H1 (cell line): ENCODE data around the gene FBXL14. TPM values are rescaled to one million over a fixed set of nuclear protein-coding genes. Genes with fewer than 3 reads are reported as not detected.
A peak's percentile ranks its signal among the peaks of the same experiment; 100 is the strongest.

Experiments
- CTCF ChIA-PET: fragments of 300-600 bp; sonication (Branson Sonifier 250); formaldehyde crosslinking; loops from one replicate; lab custom pipeline; 2021; ENCODE audit not compliant: partially characterized antibody; lab: Charles Lee
- POLR2A ChIA-PET: fragments of 300-600 bp; sonication (Branson Sonifier 250); formaldehyde crosslinking; loops from one replicate; lab custom pipeline; 2021; ENCODE audit warnings: inconsistent platforms; ENCODE audit not compliant: partially characterized antibody; lab: Charles Lee
- DNase-seq, 2 experiments: peaks; one replicate each; pipeline versions ENCODE4 v3.0.0 to v3.0.0-alpha.2; 2010 to 2022; ENCODE audit warnings: low spot score in 2 of 2, low read depth in 1 of 2, mixed read lengths in 1 of 2
- FAIRE-seq: peaks from 2 replicates; lab custom pipeline; 2011; peaks lifted over from hg19 to GRCh38; lab: Jason Lieb, UNC
- H2AFZ ChIP-seq: 2 replicates; pipeline ENCODE4 v1.8.1; 2012; ENCODE audit warnings: low read length, inconsistent platforms
- H2AK5ac ChIP-seq: 2 replicates; pipeline ENCODE4 v1.6.1; 2013; ENCODE audit warnings: low read depth, low read length
- H2BK120ac ChIP-seq: replicated peaks from 2 replicates; pipeline ENCODE3; 2013; ENCODE audit warnings: low read depth, low read length, inconsistent platforms
- H2BK12ac ChIP-seq: 2 replicates; pipeline ENCODE4 v1.6.1; 2013; ENCODE audit warnings: low read depth, low read length
- H2BK15ac ChIP-seq: 2 replicates; pipeline ENCODE4 v1.6.1; 2013; ENCODE audit warnings: low read length
- H2BK20ac ChIP-seq: 2 replicates; pipeline ENCODE4 v1.6.1; 2013; ENCODE audit warnings: low read length
- H2BK5ac ChIP-seq: 2 replicates; pipeline ENCODE4 v1.6.1; 2013; ENCODE audit warnings: low read depth, low read length
- H3K14ac ChIP-seq: 2 replicates; pipeline ENCODE4 v1.6.1; 2013; ENCODE audit warnings: inconsistent platforms; ENCODE audit not compliant: insufficient read length
- H3K18ac ChIP-seq: 2 replicates; pipeline ENCODE4 v1.6.1; 2013; ENCODE audit warnings: low read length; ENCODE audit errors: extremely low read depth
- H3K23ac ChIP-seq: 2 replicates; pipeline ENCODE4 v1.6.1; 2013; ENCODE audit warnings: inconsistent platforms; ENCODE audit not compliant: insufficient read length
- H3K23me2 ChIP-seq: 2 replicates; pipeline ENCODE4 v1.6.1; 2013; ENCODE audit warnings: low read depth, low read length
- H3K27ac ChIP-seq: 2 replicates; pipeline ENCODE4 v1.6.1; 2011; ENCODE audit warnings: low read depth, low read length, inconsistent platforms
- H3K27me3 ChIP-seq, 4 experiments: replicated peaks in 1 of 4; 1 replicate in 1 of 4; 2 replicates in 3 of 4; pipeline versions ENCODE4 v1.6.1 to v1.8.1; 2011 to 2013; ENCODE audit warnings: low read length in 3 of 4, mild to moderate bottlenecking in 3 of 4, inconsistent platforms in 2 of 4, mixed read lengths in 2 of 4, moderate library complexity in 1 of 4; ENCODE audit not compliant: control insufficient read depth in 3 of 4, insufficient read depth in 3 of 4; ENCODE audit errors: extremely low read depth in 1 of 4
- H3K36me3 ChIP-seq, 4 experiments: 2 replicates each; pipeline versions ENCODE4 v1.6.1 to v1.8.1; 2011 to 2013; ENCODE audit warnings: mild to moderate bottlenecking in 4 of 4, low read length in 3 of 4, moderate library complexity in 2 of 4, control low read depth in 1 of 4, inconsistent platforms in 1 of 4; ENCODE audit not compliant: insufficient read depth in 4 of 4, control insufficient read depth in 2 of 4
- H3K4ac ChIP-seq: replicated peaks from 2 replicates; pipeline ENCODE3; 2013; ENCODE audit warnings: low read length, low read depth, mixed read lengths, inconsistent platforms; ENCODE audit not compliant: insufficient read length
- H3K4me1 ChIP-seq, 4 experiments: replicated peaks in 1 of 4; 1 replicate in 1 of 4; 2 replicates in 3 of 4; pipeline versions ENCODE4 v1.6.1 to v1.8.1; 2011 to 2013; ENCODE audit warnings: low read length in 3 of 4, inconsistent platforms in 2 of 4, mixed read lengths in 1 of 4; ENCODE audit not compliant: insufficient read depth in 4 of 4, control insufficient read depth in 3 of 4
- H3K4me2 ChIP-seq, 2 experiments: 2 replicates each; pipeline versions ENCODE4 v1.6.1 to v1.8.1; 2011 to 2013; ENCODE audit warnings: low read depth in 2 of 2, low read length in 2 of 2, control low read depth in 1 of 2, inconsistent platforms in 1 of 2, mild to moderate bottlenecking in 1 of 2; ENCODE audit not compliant: insufficient read depth in 1 of 2
- H3K4me3 ChIP-seq, 4 experiments: fragments of 200-600, 300-600 bp in 1 of 4; sonication (generic), shearing (Covaris generic), sonication (Bioruptor Twin) in 1 of 4; 2 replicates each; pipeline versions ENCODE4 v1.5.1 to v1.8.1; 2011 to 2016; ENCODE audit warnings: low read length in 4 of 4, low read depth in 3 of 4, control low read depth in 2 of 4, inconsistent platforms in 2 of 4, mild to moderate bottlenecking in 2 of 4, mixed read lengths in 1 of 4, moderate library complexity in 1 of 4; ENCODE audit not compliant: insufficient read depth in 2 of 4; ENCODE audit errors: extremely low read depth in 1 of 4
- H3K56ac ChIP-seq: replicated peaks from 2 replicates; pipeline ENCODE3; 2013; ENCODE audit warnings: low read depth, mild to moderate bottlenecking, mixed read lengths, low read length, inconsistent platforms; ENCODE audit not compliant: insufficient read length
- H3K79me1 ChIP-seq: 2 replicates; pipeline ENCODE4 v1.6.1; 2013; ENCODE audit warnings: low read depth, low read length, control low read depth
- H3K79me2 ChIP-seq, 2 experiments: 2 replicates each; pipeline versions ENCODE4 v1.6.1 to v1.8.1; 2012 to 2013; ENCODE audit warnings: low read length in 2 of 2, mild to moderate bottlenecking in 2 of 2, inconsistent platforms in 1 of 2; ENCODE audit not compliant: insufficient read depth in 2 of 2, control insufficient read depth in 1 of 2
- H3K9ac ChIP-seq, 4 experiments: replicated peaks in 1 of 4; 1 replicate in 1 of 4; 2 replicates in 3 of 4; pipeline versions ENCODE4 v1.6.1 to v1.8.1; 2011 to 2013; ENCODE audit warnings: low read depth in 3 of 4, low read length in 3 of 4, control low read depth in 2 of 4, mild to moderate bottlenecking in 2 of 4, moderate library complexity in 2 of 4, inconsistent platforms in 1 of 4; ENCODE audit errors: extremely low read depth in 1 of 4
- H3K9me3 ChIP-seq, 2 experiments: 2 replicates each; pipeline versions ENCODE4 v1.6.1 to v1.8.1; 2012 to 2013; ENCODE audit warnings: mild to moderate bottlenecking in 2 of 2, moderate library complexity in 2 of 2, control low read depth in 1 of 2, inconsistent platforms in 1 of 2, low read depth in 1 of 2, low read length in 1 of 2, mixed read lengths in 1 of 2; ENCODE audit not compliant: insufficient read depth in 2 of 2
- H4K20me1 ChIP-seq, 2 experiments: replicated peaks in 1 of 2; 2 replicates each; pipeline versions ENCODE3 to v1.8.1; 2011 to 2013; ENCODE audit warnings: inconsistent platforms in 2 of 2, low read length in 2 of 2, mild to moderate bottlenecking in 1 of 2; ENCODE audit not compliant: insufficient read depth in 2 of 2, control insufficient read depth in 1 of 2
- H4K5ac ChIP-seq: 2 replicates; pipeline ENCODE4 v1.6.1; 2013; ENCODE audit warnings: low read length, low read depth, mixed read lengths, inconsistent platforms; ENCODE audit not compliant: insufficient read length
- H4K8ac ChIP-seq: 2 replicates; pipeline ENCODE4 v1.8.0; 2013; ENCODE audit warnings: mild to moderate bottlenecking, moderate library complexity, low read length, inconsistent platforms; ENCODE audit not compliant: insufficient read depth; ENCODE audit errors: extremely low read depth
- H4K91ac ChIP-seq: replicated peaks from 2 replicates; pipeline ENCODE3; 2013; ENCODE audit warnings: low read length, mixed read lengths, inconsistent platforms; ENCODE audit not compliant: insufficient read length
- ATF2 ChIP-seq: IDR thresholded peaks from 2 replicates; pipeline ENCODE4 v1.6.1; 2012; ENCODE audit warnings: low read length, inconsistent platforms
- SP1 ChIP-seq: IDR thresholded peaks from 2 replicates; pipeline ENCODE4 v1.6.1; 2011; ENCODE audit warnings: low read depth, low read length
- WGBS, 2 experiments: shearing (Covaris generic) in 1 of 2; methylation state at CpG; one replicate each; pipeline versions ENCODE4 v1.1.6 to v1.1.7; 2013 to 2015; ENCODE audit warnings: low lambda C conversion rate in 2 of 2, mixed read lengths in 2 of 2, inconsistent platforms in 1 of 2, low coverage in 1 of 2, missing lambda C conversion rate in 1 of 2; ENCODE audit not compliant: insufficient replicate concordance in 2 of 2, insufficient coverage in 1 of 2, insufficient read length in 1 of 2; ENCODE audit errors: extremely low coverage in 1 of 2, missing lambda C conversion rate in 1 of 2; 5-methylcytosine and 5-hydroxymethylcytosine counted together
- polyA plus RNA-seq, 7 experiments: library from polyadenylated mRNA; depleted of rRNA in 3 of 7; stranded (reverse) in 5 of 7; unstranded in 2 of 7; fragments of >200 nt in 5 of 7; fragments of 200-250 nt in 2 of 7; gene quantifications; 1 replicate in 5 of 7; 2 replicates in 1 of 7; 4 replicates in 1 of 7; pipeline versions ENCODE4 v1.2.1 to v1.2.3, GENCODE V29; 2011 to 2013; ENCODE audit warnings: missing spikeins in 2 of 7, mixed read lengths in 2 of 7
- total RNA-seq: library from RNA; stranded (reverse); fragmentation: NEBNext Ultra II Directional; extraction: Animal tissue kit (Norgen Biotek cat#: 25700); gene quantifications from 2 replicates; pipeline ENCODE4 v1.2.1, GENCODE V29; 2021

FBXL14 gene
- total and polyA plus RNA-seq, 2 of the 8 experiments (the other 6 are each of a cell fraction or from before 2014, with no cell fraction given), result 5.5 to 9.6 TPM

GRCh38 chr12:1592444-1593173 is 1.8 kb downstream of the FBXL14 start:
- H3K4me3 ChIP-seq, result peak overlapping the region; percentile 64 to 71 (median 66); a peak in 7 of 8 replicates
- TF ChIP-seq ATF2, result no peak
- no peak for TF ChIP-seq SP1

More at GRCh38 chr12:1592444-1593173, 1.8 kb downstream of the FBXL14 start:
- WGBS, 2 experiments, result 4% methylated on average over 26 of the region's 27 CpGs; no CpG with 5 or more reads in 1 of the 2 experiments
- no peak overlapping the region for H2BK5ac ChIP-seq
- no peaks in the 10 kb centered on the region for H3K36me3 ChIP-seq
- POLR2A ChIA-PET, result interaction anchor here (0.7 to 2.2 kb wide), 9 partner anchors 9 to 99 kb away, joined by 3 to 14 read pairs (median 3); partner anchors contain the start of gene ADIPOR2
- H3K79me2 ChIP-seq, result peaks cover 0 to 5% of the 10 kb centered on the region in 2 experiments; a peak in 1 of 4 replicates
- H3K9me3 ChIP-seq, result no peaks in the 10 kb centered on the region
- no peak overlapping the region for H3K27ac ChIP-seq
- H4K5ac ChIP-seq, result no peak overlapping the region
- no peak overlapping the region; the same call in 1 of the 2 replicates for H4K8ac ChIP-seq
- no peaks in the 10 kb centered on the region for H3K79me1 ChIP-seq
- H2AK5ac ChIP-seq, result no peak overlapping the region
- no peak overlapping the region for H2BK15ac ChIP-seq
- H3K18ac ChIP-seq, result no peak overlapping the region; the same call in 1 of the 2 replicates
- H3K9ac ChIP-seq, result no peak overlapping the region; a peak in 1 of 7 replicates
- H2AFZ ChIP-seq, result no peak overlapping the region
- no peak overlapping the region for H2BK120ac ChIP-seq
- peaks cover 23% of the 10 kb centered on the region in 2 experiments for H4K20me1 ChIP-seq
- no peak overlapping the region for H3K14ac ChIP-seq
- H4K91ac ChIP-seq, result peak overlapping the region; percentile 35
- H2BK12ac ChIP-seq, result peak overlapping the region; percentile 40; the same call in 1 of the 2 replicates
- peak in 1 of 2 experiments; percentile 72 for DNase-seq
- peaks cover 16 to 41% (median 23%) of the 10 kb centered on the region in 4 experiments for H3K4me1 ChIP-seq
- H3K23me2 ChIP-seq, result peaks cover 18% of the 10 kb centered on the region; the same call in 1 of the 2 replicates
- H3K4me2 ChIP-seq, result peak overlapping the region; percentile 78 to 94
- no peak overlapping the region for H3K56ac ChIP-seq
- CTCF ChIA-PET, result interaction anchor here (0.6 to 2.7 kb wide), 11 partner anchors 9 to 475 kb away, joined by 3 to 10 read pairs (median 4); no protein-coding TSS in a partner anchor
- no peak overlapping the region for H3K23ac ChIP-seq
- no peak overlapping the region for H3K4ac ChIP-seq
- H3K27me3 ChIP-seq, result peaks cover 22 to 72% (median 60%) of the 10 kb centered on the region in 4 experiments
- FAIRE-seq, result no peak
- no peak overlapping the region for H2BK20ac ChIP-seq
